Hippocampal formation (tissue), 2 donors: ENCODE results near the gene MSH3.
"Not testable (repeated sequence)": the region's sequence is repeated elsewhere in the genome, so short reads cannot be mapped to it uniquely, and the experiment has no call there.

Experiments used
- DNase-seq, 2 donors: peaks; one replicate each; lab custom pipeline; 2025; lab: John Stamatoyannopoulos, UW

Gene MSH3

DNA sequence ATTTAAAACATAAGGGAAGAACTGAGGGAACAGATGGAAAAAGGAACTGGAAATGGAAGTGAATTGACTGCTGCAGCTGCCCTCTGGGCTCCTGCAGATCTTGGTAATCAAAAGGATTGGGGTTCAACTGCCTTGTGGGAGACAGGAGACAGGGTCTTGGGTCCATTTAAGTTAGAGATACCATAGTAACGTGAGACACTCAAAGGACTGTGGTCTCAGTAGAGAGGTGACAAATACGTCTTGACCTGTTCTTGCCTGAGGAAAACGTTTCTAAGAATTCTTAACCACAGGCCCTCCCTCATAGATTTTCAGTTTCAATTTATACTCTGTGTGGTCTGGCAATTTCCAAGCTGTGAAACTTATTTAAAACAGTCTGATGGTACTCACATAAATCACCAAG, 101.2 kb downstream of the MSH3 start:
- no peak for DNase-seq

DNA sequence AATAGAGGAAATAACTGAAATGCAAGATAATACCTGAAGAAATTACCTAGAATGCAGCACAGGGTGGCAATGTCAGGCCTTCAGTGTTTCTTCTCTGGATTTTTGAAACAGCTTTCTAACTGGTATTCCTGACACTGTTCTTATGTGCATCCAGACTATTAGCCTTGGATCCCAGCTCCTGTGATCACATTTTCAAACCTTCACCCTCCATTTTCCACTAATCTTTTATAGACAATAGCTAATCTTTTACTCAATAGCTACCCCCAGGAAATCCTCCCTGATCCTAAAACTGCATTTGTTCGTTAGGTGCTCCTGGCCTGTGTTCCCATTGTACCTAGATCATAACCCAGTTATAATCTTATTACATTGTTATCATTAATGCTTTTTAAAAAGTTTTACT, 101.8 kb downstream of the MSH3 start:
- no peak for DNase-seq

GRCh38 chr5:80757290-80757689, 102.8 kb downstream of the MSH3 start:
- no peak for DNase-seq

- no peak for DNase-seq
These were observed 105.6 kb downstream of the MSH3 start for GRCh38 chr5:80759866-80760577.

DNA sequence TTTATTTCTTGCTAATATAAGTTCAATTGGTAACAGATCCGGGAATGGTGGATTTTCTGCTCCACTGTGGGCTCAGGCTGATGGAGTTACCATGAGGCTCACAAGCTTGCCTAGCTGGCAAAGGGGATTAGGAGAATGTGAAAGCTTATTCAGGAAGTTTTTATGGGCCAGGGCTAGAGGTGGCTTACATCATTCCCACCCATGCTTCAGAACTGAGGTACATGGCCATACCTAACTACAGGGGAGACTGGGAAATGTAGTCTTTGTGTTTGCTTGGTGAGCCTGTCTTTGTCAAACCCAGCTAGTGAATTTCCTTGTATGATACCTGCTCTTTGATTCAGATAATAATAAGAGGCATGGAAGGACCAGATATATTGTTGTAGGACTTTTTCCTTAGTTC, 106.2 kb downstream of the MSH3 start:
- no peak for DNase-seq

DNA sequence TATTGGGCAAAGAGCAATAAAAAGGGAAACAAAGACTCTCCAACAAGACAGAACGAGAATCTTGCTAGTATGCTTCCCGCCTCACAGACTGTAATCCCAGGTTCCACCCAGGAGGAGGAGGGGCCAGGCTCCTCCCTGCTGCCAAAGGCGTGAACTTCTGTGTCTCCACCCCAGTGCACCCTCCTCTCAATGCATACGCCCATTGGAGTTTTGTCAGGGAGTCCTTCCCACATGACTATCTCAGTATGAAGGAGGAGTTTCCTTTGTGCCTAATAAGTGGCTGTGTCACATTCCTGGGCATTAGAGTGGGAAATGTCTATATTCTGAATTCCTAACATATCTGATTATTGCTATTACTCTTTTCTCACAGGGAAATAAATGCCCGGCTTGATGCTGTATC, 106.7 kb downstream of the MSH3 start:
- DNase-seq = no peak

DNA sequence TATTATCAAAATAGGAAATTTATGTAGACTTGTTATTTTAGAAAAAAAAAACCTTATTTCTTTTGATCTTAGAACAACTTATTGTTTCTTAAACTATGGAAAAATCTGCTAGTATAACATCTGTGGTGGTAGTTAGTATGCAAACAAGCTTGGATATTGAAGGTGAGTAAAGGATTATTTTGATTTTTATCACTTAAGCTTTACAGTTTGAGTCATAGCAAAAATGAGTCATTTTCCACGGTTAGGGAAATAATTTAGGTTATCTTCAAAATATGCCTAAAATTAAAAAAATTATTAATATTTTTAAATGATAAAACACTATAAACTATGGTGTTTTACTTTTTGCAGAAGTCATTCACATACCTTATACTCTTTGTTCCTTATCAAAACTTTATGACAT, 107.5 kb downstream of the MSH3 start:
- no peak for DNase-seq

- no peak for DNase-seq
These were observed 108.1 kb downstream of the MSH3 start for GRCh38 chr5:80762573-80762972.

DNA sequence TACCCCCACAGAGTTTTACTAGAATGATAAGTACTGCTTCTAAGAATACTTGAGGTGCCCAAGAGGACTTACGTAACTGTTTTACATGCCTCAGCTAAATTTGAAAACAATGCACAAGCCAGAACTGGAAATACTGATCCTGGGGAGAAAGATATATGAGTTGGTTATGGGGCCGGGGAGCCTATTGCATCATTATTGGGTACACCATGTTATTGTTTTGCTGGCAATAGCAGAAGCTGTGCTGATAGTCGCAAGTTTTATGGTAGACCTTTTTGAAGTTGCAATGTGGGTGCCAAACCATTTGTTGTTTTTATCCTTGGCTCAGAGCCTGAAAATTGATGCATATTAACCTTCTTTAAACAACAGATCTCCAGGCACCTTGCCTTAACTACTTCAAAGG, 108.8 kb downstream of the MSH3 start:
- DNase-seq = no peak

- no peak for DNase-seq
These were observed 109.6 kb downstream of the MSH3 start for GRCh38 chr5:80763873-80764647.

- DNase-seq = no peak
These were observed 110.3 kb downstream of the MSH3 start for GRCh38 chr5:80764786-80765185.

- no peak for DNase-seq
These were observed 123.2 kb downstream of the MSH3 start for GRCh38 chr5:80777347-80778287.

- DNase-seq = no peak
These were observed 125.6 kb downstream of the MSH3 start for GRCh38 chr5:80780024-80780423.

GRCh38 chr5:80780761-80781285, 126.4 kb downstream of the MSH3 start:
- DNase-seq = no peak

DNA sequence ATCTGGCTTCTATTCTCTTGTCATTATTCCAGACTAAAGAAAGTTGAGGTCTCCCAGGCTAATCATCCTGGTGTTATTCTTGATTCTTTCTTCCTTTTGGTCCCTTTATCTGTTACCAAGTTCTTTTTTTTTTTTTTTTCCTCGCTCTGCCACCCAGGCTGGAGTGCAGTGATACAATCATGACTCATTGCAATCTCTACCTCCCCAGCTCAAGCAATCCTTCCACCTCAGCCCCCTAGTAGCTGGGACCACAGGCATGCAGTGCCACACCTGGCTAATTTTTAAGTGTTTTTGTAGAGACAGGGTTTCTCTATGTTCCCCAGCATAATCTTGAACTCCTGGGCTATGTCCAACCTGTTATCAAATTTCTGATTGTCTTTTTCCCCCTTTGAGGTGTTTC, 126.9 kb downstream of the MSH3 start:
- DNase-seq = no peak

DNA sequence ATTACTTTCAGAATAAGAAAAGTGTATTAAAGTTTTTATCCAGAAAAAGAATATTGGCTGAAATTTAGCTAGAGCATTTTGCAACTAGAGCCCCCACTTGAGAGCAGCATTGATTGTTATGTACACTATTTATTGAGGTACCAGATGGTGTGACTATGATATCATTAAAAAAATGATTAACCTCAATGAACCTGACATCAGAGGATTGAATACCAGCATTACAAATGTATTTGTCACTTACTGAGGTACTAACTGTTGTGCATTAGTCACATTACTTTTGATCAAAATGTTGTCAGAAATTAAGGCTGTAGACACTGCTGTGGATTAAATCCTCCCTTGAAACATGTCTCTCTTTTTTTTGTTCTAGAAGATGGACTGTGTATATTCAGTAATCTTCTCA, 128.2 kb downstream of the MSH3 start:
- no peak for DNase-seq

DNA sequence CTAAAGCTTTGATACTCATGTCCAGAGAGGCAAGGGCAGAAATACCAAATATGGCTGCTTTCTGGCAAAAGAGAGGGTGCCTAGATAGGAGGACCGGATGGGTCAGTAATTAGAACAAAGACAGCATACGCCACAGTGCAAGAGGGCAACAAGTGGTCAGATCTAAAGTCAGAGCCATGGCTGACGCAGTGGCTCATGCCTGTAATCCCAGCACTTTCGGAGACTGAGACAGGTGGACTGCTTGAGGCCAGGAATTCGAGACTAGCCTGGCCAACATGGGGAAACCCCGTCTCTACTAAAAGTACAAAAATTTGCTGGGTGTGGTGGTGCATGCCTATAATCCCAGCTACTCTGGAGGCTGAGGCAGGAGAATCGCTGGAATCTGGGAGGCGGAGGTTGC, 129.3 kb downstream of the MSH3 start:
- DNase-seq = not testable (repeated sequence)

DNA sequence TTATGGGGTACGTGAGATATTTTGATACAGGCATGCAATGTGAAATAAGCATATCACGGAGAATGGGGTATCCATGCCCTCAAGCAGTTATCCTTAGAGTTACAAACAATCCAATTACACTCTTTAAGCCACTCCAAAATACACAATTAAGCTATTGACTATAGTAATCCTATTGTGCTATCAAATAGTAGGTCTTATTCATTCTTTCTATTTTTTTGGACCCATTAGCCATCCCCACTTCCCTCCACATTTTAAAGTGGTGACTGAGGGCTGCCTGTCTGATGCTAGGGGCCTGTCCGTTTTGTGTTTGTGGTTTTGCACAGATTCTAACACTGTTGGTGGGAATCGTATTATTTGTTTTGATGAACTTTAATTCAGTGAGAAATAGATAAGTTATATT, 130.0 kb downstream of the MSH3 start:
- no peak for DNase-seq

DNA sequence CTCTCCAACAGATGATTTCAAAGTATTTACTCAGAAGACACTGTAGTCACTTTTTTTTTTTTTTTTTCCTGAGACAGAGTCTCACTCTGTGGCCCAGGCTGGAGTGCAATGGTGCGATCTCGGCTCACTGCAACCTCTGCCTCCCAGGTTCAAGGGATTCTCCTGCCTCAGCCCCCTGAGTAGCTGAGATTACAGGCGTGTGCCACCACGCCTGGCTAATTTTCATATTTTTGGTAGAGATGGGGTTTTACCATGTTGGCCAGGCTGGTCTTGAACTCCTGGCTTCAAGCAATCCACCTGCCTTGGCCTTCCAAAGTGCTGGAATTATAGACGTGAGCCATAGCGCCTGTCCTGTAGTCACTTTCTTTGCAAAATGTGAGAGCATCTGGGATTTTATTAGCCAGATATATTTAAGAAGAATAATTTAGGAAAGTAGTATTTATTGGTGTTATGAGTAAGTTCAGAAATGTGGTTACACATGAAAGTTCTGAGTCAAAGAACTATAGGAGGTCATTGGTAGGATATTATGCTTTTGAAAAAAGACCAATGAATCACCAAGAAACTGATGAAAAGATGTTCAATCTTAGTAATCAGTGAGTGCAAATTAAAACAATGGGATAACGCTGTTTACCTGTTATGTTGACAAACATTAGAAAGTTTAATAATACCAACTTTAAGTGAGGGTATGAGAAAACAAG, 135.0 kb downstream of the MSH3 start:
- not testable (repeated sequence) for DNase-seq

GRCh38 chr5:80790698-80791097, 136.2 kb downstream of the MSH3 start:
- no peak for DNase-seq

GRCh38 chr5:80793354-80793753, 138.9 kb downstream of the MSH3 start:
- DNase-seq = no peak

- DNase-seq = no peak
These were observed 142.4 kb downstream of the MSH3 start for GRCh38 chr5:80796846-80797245.
